ENCODE data around the gene PEAK3. TPM values are rescaled to one million over a fixed set of nuclear protein-coding genes. Genes with fewer than 3 reads are reported as not detected.

PEAK3 gene
- total RNA-seq: 2.0 TPM

GRCh38 chr19:2282062-2282861 lies at the start of gene PEAK3:
PEAK3 (minus strand) TSS chr19:2282175; CDS start chr19:2280931, 1,244 bp downstream.
- H3K4me3 ChIP-seq: peak within 1 kb of the TSS; percentile 29 to 30
- no peaks in the 10 kb centered on the region for H3K36me3 ChIP-seq
- TF ChIP-seq POLR2A (IDR thresholded peaks at IDR 0.05) (no peak), CTCF (IDR thresholded peaks at IDR 0.05) (no peak), POLR2AphosphoS5 (IDR thresholded peaks at IDR 0.05; ENCODE audit: insufficient read depth in 1 of 2, low read depth in 1 of 2) (peak in 1 of 2 donors; percentile 57)
- no peak for DNase-seq (ENCODE audit: extremely low spot score in 2 of 2)
- H3K27ac ChIP-seq: peak within 1 kb of the TSS; percentile 4
- H3K27me3 ChIP-seq: no peaks in the 10 kb centered on the region
- intact Hi-C loops (cut with DNase I): no loop called here
- H3K4me1 ChIP-seq: peaks cover 13% of the 10 kb centered on the region
- H3K9me3 ChIP-seq: no peaks in the 10 kb centered on the region

GRCh38 chr19:2330632-2331284 lies 48.8 kb upstream of the PEAK3 start:
- H3K27me3 ChIP-seq: no peaks in the 10 kb centered on the region
- intact Hi-C loops (cut with DNase I): no loop called here
- no peak for TF ChIP-seq POLR2AphosphoS5 (IDR thresholded peaks at IDR 0.05; ENCODE audit: insufficient read depth in 1 of 2, low read depth in 1 of 2)
- no peak for TF ChIP-seq POLR2A (IDR thresholded peaks at IDR 0.05)
- TF ChIP-seq CTCF (IDR thresholded peaks at IDR 0.05): no peak
- no peaks in the 10 kb centered on the region for H3K36me3 ChIP-seq
- H3K4me3 ChIP-seq: no peak overlapping the region
- no peak overlapping the region for H3K27ac ChIP-seq
- H3K4me1 ChIP-seq: peaks cover 65% of the 10 kb centered on the region
- DNase-seq (ENCODE audit: extremely low spot score in 2 of 2): no peak
- H3K9me3 ChIP-seq: no peaks in the 10 kb centered on the region

- H3K36me3 ChIP-seq: no peaks in the 10 kb centered on the region
- intact Hi-C loops (cut with DNase I): no loop called here
- H3K4me3 ChIP-seq: no peak overlapping the region
- H3K9me3 ChIP-seq: no peaks in the 10 kb centered on the region
- peaks cover 65% of the 10 kb centered on the region for H3K4me1 ChIP-seq
- no peak overlapping the region for H3K27ac ChIP-seq
- no peaks in the 10 kb centered on the region for H3K27me3 ChIP-seq
- TF ChIP-seq CTCF (IDR thresholded peaks at IDR 0.05) (no peak), POLR2A (IDR thresholded peaks at IDR 0.05) (no peak), POLR2AphosphoS5 (IDR thresholded peaks at IDR 0.05; ENCODE audit: insufficient read depth in 1 of 2, low read depth in 1 of 2) (no peak)
- no peak for DNase-seq (ENCODE audit: extremely low spot score in 2 of 2)
These were observed 48.3 kb upstream of the PEAK3 start for GRCh38 chr19:2330255-2330631.

GRCh38 chr19:2329501-2329916 lies 47.5 kb upstream of the PEAK3 start:
- intact Hi-C loops (cut with DNase I): no loop called here

More at GRCh38 chr19:2329501-2329916, 47.5 kb upstream of the PEAK3 start:
- H3K4me3 ChIP-seq: peak overlapping the region; percentile 64 to 88
- peaks cover 0 to under 1% of the 10 kb centered on the region in 2 donors for H3K36me3 ChIP-seq
- H3K27ac ChIP-seq: no peak overlapping the region
- H3K27me3 ChIP-seq: no peaks in the 10 kb centered on the region
- TF ChIP-seq POLR2A (IDR thresholded peaks at IDR 0.05) (no peak), POLR2AphosphoS5 (IDR thresholded peaks at IDR 0.05; ENCODE audit: insufficient read depth in 1 of 2, low read depth in 1 of 2) (no peak), CTCF (IDR thresholded peaks at IDR 0.05) (no peak)
- peaks cover 65% of the 10 kb centered on the region for H3K4me1 ChIP-seq
- no peaks in the 10 kb centered on the region for H3K9me3 ChIP-seq
- DNase-seq (ENCODE audit: extremely low spot score in 2 of 2): no peak
